ENCODE measurements around the gene FAM135A.

DNA sequence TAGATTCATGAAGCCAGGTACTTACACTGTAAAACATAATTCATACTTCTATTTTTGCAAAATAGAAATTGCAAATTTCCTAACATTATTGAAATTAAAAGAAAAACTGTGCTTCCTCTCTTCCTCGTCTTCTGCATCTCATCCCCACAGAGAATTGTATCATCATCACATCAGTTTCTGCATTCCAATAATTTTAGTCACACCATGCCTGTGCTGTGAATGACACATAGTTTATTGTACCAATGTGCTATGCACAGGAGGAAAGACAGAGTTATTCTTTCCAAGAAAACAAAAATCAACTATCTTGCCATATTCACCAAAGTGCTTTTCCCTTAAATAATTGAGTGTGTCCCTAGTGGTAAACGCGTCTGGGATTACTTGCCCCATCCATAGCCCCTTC lies 38.1 kb upstream of the FAM135A start:
- TF ChIP-seq, protein P1, sequence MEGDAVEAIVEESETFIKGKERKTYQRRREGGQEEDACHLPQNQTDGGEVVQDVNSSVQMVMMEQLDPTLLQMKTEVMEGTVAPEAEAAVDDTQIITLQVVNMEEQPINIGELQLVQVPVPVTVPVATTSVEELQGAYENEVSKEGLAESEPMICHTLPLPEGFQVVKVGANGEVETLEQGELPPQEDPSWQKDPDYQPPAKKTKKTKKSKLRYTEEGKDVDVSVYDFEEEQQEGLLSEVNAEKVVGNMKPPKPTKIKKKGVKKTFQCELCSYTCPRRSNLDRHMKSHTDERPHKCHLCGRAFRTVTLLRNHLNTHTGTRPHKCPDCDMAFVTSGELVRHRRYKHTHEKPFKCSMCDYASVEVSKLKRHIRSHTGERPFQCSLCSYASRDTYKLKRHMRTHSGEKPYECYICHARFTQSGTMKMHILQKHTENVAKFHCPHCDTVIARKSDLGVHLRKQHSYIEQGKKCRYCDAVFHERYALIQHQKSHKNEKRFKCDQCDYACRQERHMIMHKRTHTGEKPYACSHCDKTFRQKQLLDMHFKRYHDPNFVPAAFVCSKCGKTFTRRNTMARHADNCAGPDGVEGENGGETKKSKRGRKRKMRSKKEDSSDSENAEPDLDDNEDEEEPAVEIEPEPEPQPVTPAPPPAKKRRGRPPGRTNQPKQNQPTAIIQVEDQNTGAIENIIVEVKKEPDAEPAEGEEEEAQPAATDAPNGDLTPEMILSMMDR (IDR thresholded peaks at IDR 0.05; ENCODE audit: low read length) = no peak
- TF ChIP-seq EZH2 (optimal IDR thresholded peaks at IDR 0.05; ENCODE audit: low read depth, low read length) = no peak
